GM23338 (cell line): ENCODE data around the gene KLHL25. TPM values are rescaled to one million over a fixed set of nuclear protein-coding genes. Genes with fewer than 3 reads are reported as not detected.

Source experiments
- ATAC-seq: fragments of 200-7000 bp; cut with Tn5 transposase; 3 replicates; pipeline ENCODE4 v1.9.1; 2020
- DNase-seq: peaks from one replicate; pipeline ENCODE4 v3.0.0-alpha.2; 2015; ENCODE audit warnings: low spot score
- H2AFZ ChIP-seq: fragments of 200-600 bp; sonication (generic); 2 replicates; pipeline ENCODE4 v1.8.0; 2016; ENCODE audit warnings: antibody characterized with exemption, mild to moderate bottlenecking, moderate library complexity
- H3F3A ChIP-seq: fragments of 200-600 bp; sonication (generic); replicated peaks from 2 replicates; pipeline ENCODE4 v1.8.0; 2017; ENCODE audit warnings: antibody characterized with exemption, mixed run types, low read depth
- H3K27ac ChIP-seq: fragments of 200-600 bp; sonication (generic); 2 replicates; pipeline ENCODE4 v1.6.1; 2016; ENCODE audit warnings: low read depth
- H3K27me3 ChIP-seq: fragments of 200-600 bp; sonication (generic); 2 replicates; pipeline ENCODE4 v1.8.0; 2016; ENCODE audit warnings: mild to moderate bottlenecking, mixed run types, moderate library complexity; ENCODE audit not compliant: insufficient read depth
- H3K36me3 ChIP-seq: fragments of 200-600 bp; sonication (generic); 2 replicates; pipeline ENCODE4 v1.8.0; 2016; ENCODE audit warnings: mild to moderate bottlenecking; ENCODE audit not compliant: insufficient read depth
- H3K4me1 ChIP-seq: fragments of 200-600 bp; sonication (generic); 2 replicates; pipeline ENCODE4 v1.8.0; 2016; ENCODE audit warnings: mild to moderate bottlenecking, moderate library complexity; ENCODE audit not compliant: insufficient read depth
- H3K4me2 ChIP-seq: fragments of 200-600 bp; sonication (generic); 2 replicates; pipeline ENCODE4 v1.7.1; 2017; ENCODE audit warnings: mixed run types
- H3K4me3 ChIP-seq: fragments of 200-600 bp; sonication (generic); 2 replicates; pipeline ENCODE4 v1.6.1; 2016; ENCODE audit warnings: mixed run types
- H3K79me2 ChIP-seq: fragments of 200-600 bp; sonication (generic); replicated peaks from 2 replicates; pipeline ENCODE4 v1.8.0; 2017; ENCODE audit warnings: mild to moderate bottlenecking; ENCODE audit not compliant: insufficient read depth
- H3K9me2 ChIP-seq: fragments of 200-600 bp; sonication (generic); 2 replicates; pipeline ENCODE4 v1.8.0; 2017; ENCODE audit not compliant: insufficient read depth
- H4K20me1 ChIP-seq: fragments of 200-600 bp; sonication (generic); replicated peaks from 2 replicates; pipeline ENCODE4 v1.8.0; 2017; ENCODE audit warnings: mild to moderate bottlenecking; ENCODE audit not compliant: insufficient read depth
- H3K27ac Mint-ChIP-seq: 2 replicates; pipeline ENCODE4 v1.8.0; 2020; ENCODE audit warnings: inconsistent platforms, mild to moderate bottlenecking, moderate library complexity, mixed read lengths
- H3K27me3 Mint-ChIP-seq: 3 replicates; pipeline ENCODE4 v1.8.0; 2022; ENCODE audit warnings: low read depth, mild to moderate bottlenecking, moderate library complexity, mixed read lengths, inconsistent platforms; ENCODE audit not compliant: insufficient read depth, poor library complexity
- H3K36me3 Mint-ChIP-seq: 3 replicates; pipeline ENCODE4 v1.8.0; 2021; ENCODE audit warnings: low read depth, mild to moderate bottlenecking, inconsistent platforms, moderate library complexity, mixed read lengths
- H3K4me1 Mint-ChIP-seq: 3 replicates; pipeline ENCODE4 v1.8.0; 2020; ENCODE audit warnings: mild to moderate bottlenecking, inconsistent platforms, mixed read lengths
- H3K4me3 Mint-ChIP-seq: 3 replicates; pipeline ENCODE4 v1.8.0; 2021; ENCODE audit warnings: moderate library complexity, mild to moderate bottlenecking, inconsistent platforms, mixed read lengths
- H3K9me3 Mint-ChIP-seq: 3 replicates; pipeline ENCODE4 v1.8.0; 2020; ENCODE audit warnings: moderate library complexity, mild to moderate bottlenecking, inconsistent platforms, mixed read lengths
- CREB1 ChIP-seq: fragments of 250-450 bp; sonication (Bioruptor Pico); IDR thresholded peaks from 2 replicates; pipeline ENCODE4 v1.5.0; 2020; ENCODE audit warnings: low read depth, mild to moderate bottlenecking, moderate library complexity
- EZH2 ChIP-seq: fragments of 200-600 bp; sonication (generic); IDR thresholded peaks from one replicate; pipeline ENCODE4 v1.8.0; 2017; ENCODE audit warnings: antibody characterized with exemption, mild to moderate bottlenecking, low read depth; ENCODE audit not compliant: unreplicated experiment
- EZH2phosphoT487 ChIP-seq: fragments of 200-600 bp; sonication (generic); IDR thresholded peaks from one replicate; pipeline ENCODE4 v1.8.1; 2018; ENCODE audit warnings: antibody characterized with exemption; ENCODE audit not compliant: unreplicated experiment
- JUNB ChIP-seq: IDR thresholded peaks from one replicate; pipeline ENCODE4 v1.6.1; 2016; ENCODE audit warnings: antibody characterized with exemption; ENCODE audit not compliant: unreplicated experiment
- STAT1 ChIP-seq: IDR thresholded peaks from one replicate; pipeline ENCODE4 v1.6.1; 2016; ENCODE audit warnings: antibody characterized with exemption; ENCODE audit not compliant: unreplicated experiment
- ZNF114 ChIP-seq: fragments of 250-450 bp; sonication (Bioruptor Pico); IDR thresholded peaks from 2 replicates; pipeline ENCODE4 v1.5.0; 2020; ENCODE audit warnings: mild to moderate bottlenecking, moderate library complexity
- ZNF331 ChIP-seq: fragments of 250-450 bp; sonication (Bioruptor Pico); IDR thresholded peaks from 2 replicates; pipeline ENCODE4 v1.5.0; 2020; ENCODE audit warnings: low read depth, mild to moderate bottlenecking, moderate library complexity
- polyA plus RNA-seq: library from polyadenylated mRNA; unstranded; fragments of >200 nt; fragmentation: Nextera tagmentation; extraction: Ambion mirVana; gene quantifications from 2 replicates; pipeline ENCODE4 v1.2.1, GENCODE V29; 2016
- total RNA-seq: library from RNA; depleted of rRNA; stranded (reverse); fragments of >200 nt; shearing (Covaris generic); gene quantifications from 2 replicates; pipeline ENCODE4 v1.2.3, GENCODE V29; 2014
- TF ChIP-seq, protein P1 (sequence below): IDR thresholded peaks from 2 replicates; pipeline ENCODE4 v1.6.1; 2016; ENCODE audit warnings: antibody characterized with exemption
- TF ChIP-seq, protein P2 (sequence below): fragments of 250-450 bp; sonication (Bioruptor Pico); IDR thresholded peaks from 2 replicates; pipeline ENCODE4 v1.5.0; 2020; ENCODE audit warnings: mild to moderate bottlenecking, moderate library complexity
- TF ChIP-seq, protein P3 (sequence below): IDR thresholded peaks from one replicate; pipeline ENCODE4 v1.6.1; 2018; ENCODE audit warnings: antibody characterized with exemption; ENCODE audit not compliant: unreplicated experiment

Gene KLHL25
- total and polyA plus RNA-seq, 2 experiments from 2014 or later = 5.2 to 28.5 TPM

DNA sequence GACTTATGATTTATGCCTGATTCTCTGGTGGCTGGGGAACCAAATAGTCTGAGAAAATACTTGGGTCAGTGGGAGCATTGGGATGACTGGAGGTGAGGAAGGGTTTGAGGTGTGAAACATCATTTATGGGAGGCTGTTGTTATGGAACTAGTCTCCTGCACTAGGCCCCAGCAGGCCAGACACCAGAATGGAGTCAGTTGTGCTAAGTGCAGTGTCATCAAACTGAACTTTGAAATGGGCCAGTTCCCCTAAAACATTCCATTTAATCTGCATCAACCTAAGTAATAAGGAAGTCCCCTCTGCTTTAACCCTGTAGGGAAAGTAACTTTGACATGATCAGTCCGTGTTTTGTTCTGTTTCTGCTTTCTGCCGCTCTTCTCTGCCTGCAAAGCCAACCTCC lies 44.9 kb upstream of the KLHL25 start:
- Histone ChIP-seq H2AFZ (peak overlapping the region; percentile 98), H3K4me3 (no peak overlapping the region), H3K27ac (no peak overlapping the region), H4K20me1 (no peaks in the 10 kb centered on the region), H3K4me2 (peak overlapping the region; percentile 79), H3K4me1 (peaks cover 6% of the 10 kb centered on the region; the same call in 1 of the 2 replicates), H3K9me2 (no peaks in the 10 kb centered on the region), H3K79me2 (no peaks in the 10 kb centered on the region), H3F3A (no peaks in the 10 kb centered on the region), H3K27me3 (no peaks in the 10 kb centered on the region), H3K36me3 (no peaks in the 10 kb centered on the region)
- H3K36me3 Mint-ChIP-seq = no peaks in the 10 kb centered on the region
- peaks cover 11% of the 10 kb centered on the region for H3K27me3 Mint-ChIP-seq
- H3K4me1 Mint-ChIP-seq = peaks cover 22% of the 10 kb centered on the region
- TF ChIP-seq, protein P1, sequence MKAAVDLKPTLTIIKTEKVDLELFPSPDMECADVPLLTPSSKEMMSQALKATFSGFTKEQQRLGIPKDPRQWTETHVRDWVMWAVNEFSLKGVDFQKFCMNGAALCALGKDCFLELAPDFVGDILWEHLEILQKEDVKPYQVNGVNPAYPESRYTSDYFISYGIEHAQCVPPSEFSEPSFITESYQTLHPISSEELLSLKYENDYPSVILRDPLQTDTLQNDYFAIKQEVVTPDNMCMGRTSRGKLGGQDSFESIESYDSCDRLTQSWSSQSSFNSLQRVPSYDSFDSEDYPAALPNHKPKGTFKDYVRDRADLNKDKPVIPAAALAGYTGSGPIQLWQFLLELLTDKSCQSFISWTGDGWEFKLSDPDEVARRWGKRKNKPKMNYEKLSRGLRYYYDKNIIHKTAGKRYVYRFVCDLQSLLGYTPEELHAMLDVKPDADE = no peak
- H3K27ac Mint-ChIP-seq = no peak overlapping the region
- no peak overlapping the region for H3K4me3 Mint-ChIP-seq
- no peak for ATAC-seq
- no peaks in the 10 kb centered on the region for H3K9me3 Mint-ChIP-seq
- no peak for DNase-seq

DNA sequence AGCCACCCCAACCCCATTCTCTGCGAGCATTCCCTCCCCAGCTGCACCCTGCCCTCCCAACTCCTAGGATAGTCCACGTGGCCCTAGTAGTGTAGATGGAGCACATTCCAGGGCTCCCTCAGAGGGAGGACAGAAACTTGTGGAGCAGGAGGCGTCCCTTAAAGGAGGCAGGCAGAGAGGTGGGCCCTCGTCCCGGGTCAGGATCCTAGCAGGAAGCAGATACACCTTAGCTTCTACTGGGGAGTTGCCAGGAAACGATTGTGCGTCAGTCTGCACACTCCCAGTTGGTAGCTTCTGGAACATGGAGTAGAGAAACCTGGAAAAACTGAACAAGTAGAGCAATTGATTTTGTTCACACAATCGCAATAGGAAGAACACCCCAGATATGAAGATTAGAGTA lies 43.9 kb upstream of the KLHL25 start:
- peaks cover 11% of the 10 kb centered on the region for H3K27me3 Mint-ChIP-seq
- Histone ChIP-seq H3K27ac (no peak overlapping the region), H3K4me2 (no peak overlapping the region), H3K79me2 (no peaks in the 10 kb centered on the region), H3F3A (no peaks in the 10 kb centered on the region), H3K9me2 (no peaks in the 10 kb centered on the region), H3K4me1 (peaks cover 6% of the 10 kb centered on the region; the same call in 1 of the 2 replicates), H3K4me3 (no peak overlapping the region), H3K27me3 (no peaks in the 10 kb centered on the region), H2AFZ (peak overlapping the region; percentile 7; the same call in 1 of the 2 replicates), H3K36me3 (no peaks in the 10 kb centered on the region), H4K20me1 (no peaks in the 10 kb centered on the region)
- DNase-seq (no peak), ATAC-seq (no peak; the same call in 2 of the 3 replicates)
- peaks cover 22% of the 10 kb centered on the region for H3K4me1 Mint-ChIP-seq
- H3K9me3 Mint-ChIP-seq = no peaks in the 10 kb centered on the region
- H3K27ac Mint-ChIP-seq = no peak overlapping the region
- H3K4me3 Mint-ChIP-seq = no peak overlapping the region
- no peaks in the 10 kb centered on the region for H3K36me3 Mint-ChIP-seq
- TF ChIP-seq STAT1 (no peak), CREB1 (CRISPR knock-in tag) (no peak), ZNF114 (CRISPR knock-in tag) (no peak), EZH2 (no peak), JUNB (no peak), EZH2phosphoT487 (no peak), ZNF331 (CRISPR knock-in tag) (no peak)
- TF ChIP-seq, protein P2, sequence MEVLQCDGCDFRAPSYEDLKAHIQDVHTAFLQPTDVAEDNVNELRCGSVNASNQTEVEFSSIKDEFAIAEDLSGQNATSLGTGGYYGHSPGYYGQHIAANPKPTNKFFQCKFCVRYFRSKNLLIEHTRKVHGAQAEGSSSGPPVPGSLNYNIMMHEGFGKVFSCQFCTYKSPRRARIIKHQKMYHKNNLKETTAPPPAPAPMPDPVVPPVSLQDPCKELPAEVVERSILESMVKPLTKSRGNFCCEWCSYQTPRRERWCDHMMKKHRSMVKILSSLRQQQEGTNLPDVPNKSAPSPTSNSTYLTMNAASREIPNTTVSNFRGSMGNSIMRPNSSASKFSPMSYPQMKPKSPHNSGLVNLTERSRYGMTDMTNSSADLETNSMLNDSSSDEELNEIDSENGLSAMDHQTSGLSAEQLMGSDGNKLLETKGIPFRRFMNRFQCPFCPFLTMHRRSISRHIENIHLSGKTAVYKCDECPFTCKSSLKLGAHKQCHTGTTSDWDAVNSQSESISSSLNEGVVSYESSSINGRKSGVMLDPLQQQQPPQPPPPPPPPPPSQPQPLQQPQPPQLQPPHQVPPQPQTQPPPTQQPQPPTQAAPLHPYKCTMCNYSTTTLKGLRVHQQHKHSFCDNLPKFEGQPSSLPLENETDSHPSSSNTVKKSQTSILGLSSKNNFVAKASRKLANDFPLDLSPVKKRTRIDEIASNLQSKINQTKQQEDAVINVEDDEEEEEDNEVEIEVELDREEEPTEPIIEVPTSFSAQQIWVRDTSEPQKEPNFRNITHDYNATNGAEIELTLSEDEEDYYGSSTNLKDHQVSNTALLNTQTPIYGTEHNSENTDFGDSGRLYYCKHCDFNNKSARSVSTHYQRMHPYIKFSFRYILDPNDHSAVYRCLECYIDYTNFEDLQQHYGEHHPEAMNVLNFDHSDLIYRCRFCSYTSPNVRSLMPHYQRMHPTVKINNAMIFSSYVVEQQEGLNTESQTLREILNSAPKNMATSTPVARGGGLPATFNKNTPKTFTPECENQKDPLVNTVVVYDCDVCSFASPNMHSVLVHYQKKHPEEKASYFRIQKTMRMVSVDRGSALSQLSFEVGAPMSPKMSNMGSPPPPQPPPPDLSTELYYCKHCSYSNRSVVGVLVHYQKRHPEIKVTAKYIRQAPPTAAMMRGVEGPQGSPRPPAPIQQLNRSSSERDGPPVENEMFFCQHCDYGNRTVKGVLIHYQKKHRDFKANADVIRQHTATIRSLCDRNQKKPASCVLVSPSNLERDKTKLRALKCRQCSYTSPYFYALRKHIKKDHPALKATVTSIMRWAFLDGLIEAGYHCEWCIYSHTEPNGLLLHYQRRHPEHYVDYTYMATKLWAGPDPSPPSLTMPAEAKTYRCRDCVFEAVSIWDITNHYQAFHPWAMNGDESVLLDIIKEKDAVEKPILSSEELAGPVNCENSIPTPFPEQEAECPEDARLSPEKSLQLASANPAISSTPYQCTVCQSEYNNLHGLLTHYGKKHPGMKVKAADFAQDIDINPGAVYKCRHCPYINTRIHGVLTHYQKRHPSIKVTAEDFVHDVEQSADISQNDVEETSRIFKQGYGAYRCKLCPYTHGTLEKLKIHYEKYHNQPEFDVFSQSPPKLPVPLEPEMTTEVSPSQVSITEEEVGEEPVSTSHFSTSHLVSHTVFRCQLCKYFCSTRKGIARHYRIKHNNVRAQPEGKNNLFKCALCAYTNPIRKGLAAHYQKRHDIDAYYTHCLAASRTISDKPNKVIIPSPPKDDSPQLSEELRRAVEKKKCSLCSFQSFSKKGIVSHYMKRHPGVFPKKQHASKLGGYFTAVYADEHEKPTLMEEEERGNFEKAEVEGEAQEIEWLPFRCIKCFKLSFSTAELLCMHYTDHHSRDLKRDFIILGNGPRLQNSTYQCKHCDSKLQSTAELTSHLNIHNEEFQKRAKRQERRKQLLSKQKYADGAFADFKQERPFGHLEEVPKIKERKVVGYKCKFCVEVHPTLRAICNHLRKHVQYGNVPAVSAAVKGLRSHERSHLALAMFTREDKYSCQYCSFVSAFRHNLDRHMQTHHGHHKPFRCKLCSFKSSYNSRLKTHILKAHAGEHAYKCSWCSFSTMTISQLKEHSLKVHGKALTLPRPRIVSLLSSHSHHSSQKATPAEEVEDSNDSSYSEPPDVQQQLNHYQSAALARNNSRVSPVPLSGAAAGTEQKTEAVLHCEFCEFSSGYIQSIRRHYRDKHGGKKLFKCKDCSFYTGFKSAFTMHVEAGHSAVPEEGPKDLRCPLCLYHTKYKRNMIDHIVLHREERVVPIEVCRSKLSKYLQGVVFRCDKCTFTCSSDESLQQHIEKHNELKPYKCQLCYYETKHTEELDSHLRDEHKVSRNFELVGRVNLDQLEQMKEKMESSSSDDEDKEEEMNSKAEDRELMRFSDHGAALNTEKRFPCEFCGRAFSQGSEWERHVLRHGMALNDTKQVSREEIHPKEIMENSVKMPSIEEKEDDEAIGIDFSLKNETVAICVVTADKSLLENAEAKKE (CRISPR knock-in tag) = no peak
- TF ChIP-seq, protein P3, sequence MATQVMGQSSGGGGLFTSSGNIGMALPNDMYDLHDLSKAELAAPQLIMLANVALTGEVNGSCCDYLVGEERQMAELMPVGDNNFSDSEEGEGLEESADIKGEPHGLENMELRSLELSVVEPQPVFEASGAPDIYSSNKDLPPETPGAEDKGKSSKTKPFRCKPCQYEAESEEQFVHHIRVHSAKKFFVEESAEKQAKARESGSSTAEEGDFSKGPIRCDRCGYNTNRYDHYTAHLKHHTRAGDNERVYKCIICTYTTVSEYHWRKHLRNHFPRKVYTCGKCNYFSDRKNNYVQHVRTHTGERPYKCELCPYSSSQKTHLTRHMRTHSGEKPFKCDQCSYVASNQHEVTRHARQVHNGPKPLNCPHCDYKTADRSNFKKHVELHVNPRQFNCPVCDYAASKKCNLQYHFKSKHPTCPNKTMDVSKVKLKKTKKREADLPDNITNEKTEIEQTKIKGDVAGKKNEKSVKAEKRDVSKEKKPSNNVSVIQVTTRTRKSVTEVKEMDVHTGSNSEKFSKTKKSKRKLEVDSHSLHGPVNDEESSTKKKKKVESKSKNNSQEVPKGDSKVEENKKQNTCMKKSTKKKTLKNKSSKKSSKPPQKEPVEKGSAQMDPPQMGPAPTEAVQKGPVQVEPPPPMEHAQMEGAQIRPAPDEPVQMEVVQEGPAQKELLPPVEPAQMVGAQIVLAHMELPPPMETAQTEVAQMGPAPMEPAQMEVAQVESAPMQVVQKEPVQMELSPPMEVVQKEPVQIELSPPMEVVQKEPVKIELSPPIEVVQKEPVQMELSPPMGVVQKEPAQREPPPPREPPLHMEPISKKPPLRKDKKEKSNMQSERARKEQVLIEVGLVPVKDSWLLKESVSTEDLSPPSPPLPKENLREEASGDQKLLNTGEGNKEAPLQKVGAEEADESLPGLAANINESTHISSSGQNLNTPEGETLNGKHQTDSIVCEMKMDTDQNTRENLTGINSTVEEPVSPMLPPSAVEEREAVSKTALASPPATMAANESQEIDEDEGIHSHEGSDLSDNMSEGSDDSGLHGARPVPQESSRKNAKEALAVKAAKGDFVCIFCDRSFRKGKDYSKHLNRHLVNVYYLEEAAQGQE = no peak
- TF ChIP-seq, protein P1 = no peak
